Adrenal gland (tissue), 5 donors: ENCODE results near the gene MIGA2.

Source experiments
- CTCF ChIP-seq, 6 experiments: fragments of 450-650 bp in 4 of 6; fragments of 200-600 bp in 2 of 6; sonication (generic) in 1 of 6; IDR thresholded peaks; 1 replicate in 5 of 6; 2 replicates in 1 of 6; pipeline versions ENCODE4 v1.5.1 to v1.8.0; 2016 to 2021; ENCODE audit warnings: antibody characterized with exemption in 6 of 6, mild to moderate bottlenecking in 2 of 6, moderate library complexity in 1 of 6
- POLR2A ChIP-seq, 2 donors: fragments of 450-650 bp; IDR thresholded peaks; one replicate each; pipeline ENCODE4 v1.6.1; 2017; ENCODE audit warnings: antibody characterized with exemption in 2 of 2, mild to moderate bottlenecking in 2 of 2, moderate library complexity in 1 of 2
- donor health status: DM: no; HTN: no; CAD: no.

- TF ChIP-seq CTCF (IDR thresholded peaks at IDR 0.05) (no peak), POLR2A (IDR thresholded peaks at IDR 0.05) (no peak)
Measured at GRCh38 chr9:129002992-129003391, 33.4 kb upstream of the MIGA2 start.
